H9 (cell line): ENCODE data around the gene DMPK. TPM values are rescaled to one million over a fixed set of nuclear protein-coding genes. Genes with fewer than 3 reads are reported as not detected.

Experiments
- DNase-seq: peaks from one replicate; pipeline ENCODE4 v3.0.0-alpha.2; 2017
- H2AFZ ChIP-seq: one replicate; pipeline ENCODE4 v1.6.1; 2013; ENCODE audit warnings: mild to moderate bottlenecking, low read length, control low read depth, moderate library complexity
- H2AK5ac ChIP-seq: 2 replicates; pipeline ENCODE4 v1.6.1; 2013; ENCODE audit warnings: low read length, control low read depth, mixed read lengths; ENCODE audit not compliant: insufficient read length
- H2BK120ac ChIP-seq: one replicate; pipeline ENCODE4 v1.6.1; 2013; ENCODE audit warnings: low read depth, mild to moderate bottlenecking, low read length, control low read depth, inconsistent platforms; ENCODE audit not compliant: poor library complexity, severe bottlenecking
- H2BK12ac ChIP-seq: 2 replicates; pipeline ENCODE4 v1.6.1; 2013; ENCODE audit warnings: low read length, control low read depth, mixed read lengths, low read depth; ENCODE audit not compliant: insufficient read length
- H2BK15ac ChIP-seq: 2 replicates; pipeline ENCODE4 v1.6.1; 2013; ENCODE audit warnings: low read depth, low read length, control low read depth
- H2BK20ac ChIP-seq: one replicate; pipeline ENCODE4 v1.6.1; 2013; ENCODE audit warnings: low read depth, mild to moderate bottlenecking, low read length, control low read depth, inconsistent platforms; ENCODE audit not compliant: poor library complexity, severe bottlenecking
- H2BK5ac ChIP-seq: 2 replicates; pipeline ENCODE4 v1.6.1; 2013; ENCODE audit warnings: low read length, control low read depth, mixed read lengths; ENCODE audit not compliant: insufficient read length
- H3K14ac ChIP-seq: 2 replicates; pipeline ENCODE4 v1.6.1; 2013; ENCODE audit warnings: low read length, control low read depth; ENCODE audit not compliant: insufficient read depth
- H3K18ac ChIP-seq: 2 replicates; pipeline ENCODE4 v1.6.1; 2013; ENCODE audit warnings: low read depth, mild to moderate bottlenecking, mixed read lengths, low read length, control low read depth; ENCODE audit not compliant: insufficient read length
- H3K23ac ChIP-seq: 2 replicates; pipeline ENCODE4 v1.6.1; 2013; ENCODE audit warnings: low read length, control low read depth, mixed read lengths, low read depth; ENCODE audit not compliant: insufficient read length
- H3K23me2 ChIP-seq: 2 replicates; pipeline ENCODE4 v1.6.1; 2013; ENCODE audit warnings: low read depth, mild to moderate bottlenecking, mixed read lengths, low read length, control low read depth; ENCODE audit not compliant: insufficient read length, poor library complexity, severe bottlenecking
- H3K27ac ChIP-seq: 2 replicates; pipeline ENCODE4 v1.5.1; 2013; ENCODE audit warnings: low read length, control low read depth, mixed read lengths, low read depth; ENCODE audit not compliant: insufficient read length
- H3K27me3 ChIP-seq: 2 replicates; pipeline ENCODE4 v1.6.1; 2013; ENCODE audit warnings: low read length, control low read depth, inconsistent platforms; ENCODE audit not compliant: insufficient read depth
- H3K4ac ChIP-seq: 2 replicates; pipeline ENCODE4 v1.6.1; 2013; ENCODE audit warnings: low read depth, mild to moderate bottlenecking, control low read depth, inconsistent platforms, low read length, moderate library complexity
- H3K4me1 ChIP-seq: 2 replicates; pipeline ENCODE4 v1.6.1; 2013; ENCODE audit warnings: low read length, control low read depth, inconsistent platforms; ENCODE audit not compliant: insufficient read depth
- H3K4me2 ChIP-seq: 2 replicates; pipeline ENCODE4 v1.6.1; 2013; ENCODE audit warnings: low read length, control low read depth, mixed read lengths; ENCODE audit not compliant: insufficient read length, insufficient read depth
- H3K56ac ChIP-seq: 2 replicates; pipeline ENCODE4 v1.6.1; 2013; ENCODE audit warnings: low read depth, mild to moderate bottlenecking, mixed read lengths, low read length, control low read depth; ENCODE audit not compliant: insufficient read length
- H3K79me1 ChIP-seq: 2 replicates; pipeline ENCODE4 v1.6.1; 2013; ENCODE audit warnings: low read depth, mild to moderate bottlenecking, moderate library complexity, low read length, control low read depth, inconsistent platforms; ENCODE audit not compliant: insufficient read depth, poor library complexity, severe bottlenecking
- H3K79me2 ChIP-seq: 2 replicates; pipeline ENCODE4 v1.6.1; 2013; ENCODE audit warnings: low read length, control low read depth, inconsistent platforms; ENCODE audit not compliant: insufficient read depth
- H3K9ac ChIP-seq: 2 replicates; pipeline ENCODE4 v1.6.1; 2013; ENCODE audit warnings: low read length, control low read depth, mixed read lengths; ENCODE audit not compliant: insufficient read length; ENCODE audit errors: extremely low read depth
- H3K9me3 ChIP-seq: one replicate; pipeline ENCODE4 v1.6.1; 2013; ENCODE audit warnings: low read depth, low read length, inconsistent platforms; ENCODE audit not compliant: control insufficient read depth
- H3T11ph ChIP-seq: one replicate; pipeline ENCODE4 v1.6.1; 2013; ENCODE audit warnings: mild to moderate bottlenecking, low read length, control low read depth, inconsistent platforms
- H4K20me1 ChIP-seq: one replicate; pipeline ENCODE4 v1.6.1; 2013; ENCODE audit not compliant: control insufficient read depth, insufficient read length, insufficient read depth
- H4K5ac ChIP-seq: 2 replicates; pipeline ENCODE4 v1.6.1; 2013; ENCODE audit warnings: low read depth, mild to moderate bottlenecking, mixed read lengths, low read length, control low read depth; ENCODE audit not compliant: insufficient read length
- H4K8ac ChIP-seq: replicated peaks from 2 replicates; pipeline ENCODE4 v1.6.1; 2013; ENCODE audit warnings: low read length, control low read depth, mixed read lengths, low read depth; ENCODE audit not compliant: insufficient read length
- H4K91ac ChIP-seq: 2 replicates; pipeline ENCODE4 v1.6.1; 2013; ENCODE audit warnings: low read depth, mild to moderate bottlenecking, moderate library complexity, mixed read lengths, low read length, control low read depth; ENCODE audit not compliant: insufficient read length
- H3K27ac Mint-ChIP-seq, 3 experiments: 2 replicates in 2 of 3; 3 replicates in 1 of 3; pipeline ENCODE4 v1.8.0; 2020 to 2021; ENCODE audit warnings: mixed read lengths in 3 of 3, mild to moderate bottlenecking in 1 of 3, moderate library complexity in 1 of 3
- H3K27me3 Mint-ChIP-seq: 2 replicates; pipeline ENCODE4 v1.8.0; 2021; ENCODE audit warnings: low read depth, mild to moderate bottlenecking, moderate library complexity, mixed read lengths
- H3K36me3 Mint-ChIP-seq, 3 experiments: 2 replicates in 2 of 3; 3 replicates in 1 of 3; pipeline ENCODE4 v1.8.0; 2020 to 2021; ENCODE audit warnings: low read depth in 3 of 3, mixed read lengths in 3 of 3; ENCODE audit not compliant: insufficient read depth in 1 of 3
- H3K4me1 Mint-ChIP-seq, 2 experiments: 2 replicates each; pipeline ENCODE4 v1.8.0; 2020; ENCODE audit warnings: mixed read lengths in 2 of 2
- H3K4me3 Mint-ChIP-seq, 2 experiments: 2 replicates in 1 of 2; 3 replicates in 1 of 2; pipeline ENCODE4 v1.8.0; 2020 to 2021; ENCODE audit warnings: mild to moderate bottlenecking in 2 of 2, mixed read lengths in 2 of 2, moderate library complexity in 1 of 2
- H3K9me3 Mint-ChIP-seq, 2 experiments: 2 replicates in 1 of 2; 3 replicates in 1 of 2; pipeline ENCODE4 v1.8.0; 2020; ENCODE audit warnings: mild to moderate bottlenecking in 2 of 2, mixed read lengths in 2 of 2, moderate library complexity in 1 of 2
- WGBS: extraction: QIAGEN DNeasy Blood & Tissue Kit; methylation state at CpG from one replicate; pipeline ENCODE4 v1.1.7; 2013; ENCODE audit warnings: missing lambda C conversion rate, low lambda C conversion rate, mixed read lengths; ENCODE audit not compliant: insufficient read length; ENCODE audit errors: extremely low coverage; 5-methylcytosine and 5-hydroxymethylcytosine counted together
- total RNA-seq: library from RNA; stranded (reverse); gene quantifications from 2 replicates; pipeline ENCODE4 v1.2.1, GENCODE V29; 2021
- TF ChIP-seq, protein P1 (sequence below): fragments of 200-600 bp; sonication (generic); conservative IDR thresholded peaks from 3 replicates; pipeline ENCODE4 v1.8.0; 2021; ENCODE audit warnings: antibody characterized with exemption, mild to moderate bottlenecking

The DMPK gene
- total RNA-seq, 1 experiment from 2014 or later = 67.4 TPM

- Histone ChIP-seq H4K8ac (no peak overlapping the region), H4K20me1 (no peaks in the 10 kb centered on the region), H3K27me3 (no peaks in the 10 kb centered on the region), H3K23ac (no peak overlapping the region), H4K5ac (no peak overlapping the region), H3K9me3 (no peaks in the 10 kb centered on the region), H3K9ac (no peak overlapping the region), H2BK15ac (no peak overlapping the region), H3T11ph (no peak overlapping the region), H2AK5ac (no peak overlapping the region), H3K4ac (no peak overlapping the region), H2AFZ (no peak overlapping the region), H2BK5ac (no peak overlapping the region), H2BK12ac (no peak overlapping the region), H3K23me2 (no peaks in the 10 kb centered on the region), H3K4me2 (no peak overlapping the region), H2BK120ac (no peak overlapping the region), H3K18ac (no peak overlapping the region), H3K79me1 (no peaks in the 10 kb centered on the region), H3K4me1 (no peaks in the 10 kb centered on the region), H3K56ac (no peak overlapping the region), H2BK20ac (no peak overlapping the region), H3K79me2 (no peaks in the 10 kb centered on the region), H3K14ac (no peak overlapping the region), H4K91ac (no peak overlapping the region), H3K27ac (no peak overlapping the region)
- no peak overlapping the region for H3K27ac Mint-ChIP-seq
- no peaks in the 10 kb centered on the region for H3K9me3 Mint-ChIP-seq
- DNase-seq = no peak
- H3K4me3 Mint-ChIP-seq = no peak overlapping the region
- no peaks in the 10 kb centered on the region for H3K36me3 Mint-ChIP-seq
- TF ChIP-seq, protein P1, sequence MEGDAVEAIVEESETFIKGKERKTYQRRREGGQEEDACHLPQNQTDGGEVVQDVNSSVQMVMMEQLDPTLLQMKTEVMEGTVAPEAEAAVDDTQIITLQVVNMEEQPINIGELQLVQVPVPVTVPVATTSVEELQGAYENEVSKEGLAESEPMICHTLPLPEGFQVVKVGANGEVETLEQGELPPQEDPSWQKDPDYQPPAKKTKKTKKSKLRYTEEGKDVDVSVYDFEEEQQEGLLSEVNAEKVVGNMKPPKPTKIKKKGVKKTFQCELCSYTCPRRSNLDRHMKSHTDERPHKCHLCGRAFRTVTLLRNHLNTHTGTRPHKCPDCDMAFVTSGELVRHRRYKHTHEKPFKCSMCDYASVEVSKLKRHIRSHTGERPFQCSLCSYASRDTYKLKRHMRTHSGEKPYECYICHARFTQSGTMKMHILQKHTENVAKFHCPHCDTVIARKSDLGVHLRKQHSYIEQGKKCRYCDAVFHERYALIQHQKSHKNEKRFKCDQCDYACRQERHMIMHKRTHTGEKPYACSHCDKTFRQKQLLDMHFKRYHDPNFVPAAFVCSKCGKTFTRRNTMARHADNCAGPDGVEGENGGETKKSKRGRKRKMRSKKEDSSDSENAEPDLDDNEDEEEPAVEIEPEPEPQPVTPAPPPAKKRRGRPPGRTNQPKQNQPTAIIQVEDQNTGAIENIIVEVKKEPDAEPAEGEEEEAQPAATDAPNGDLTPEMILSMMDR = no peak
- no CpG with 5 or more reads among the region's 9 CpGs for WGBS
- peaks cover 0 to 10% of the 10 kb centered on the region in 2 experiments; a peak in 1 of 4 replicates for H3K4me1 Mint-ChIP-seq
- H3K27me3 Mint-ChIP-seq = peaks cover 34% of the 10 kb centered on the region
Measured at GRCh38 chr19:45758921-45759320, 23.4 kb downstream of the DMPK start.
